D721Med (cell line): Measurements from ENCODE around the gene RCSD1.
"Not testable (repeated sequence)": the region's sequence is repeated elsewhere in the genome, so short reads cannot be mapped to it uniquely, and the experiment has no call there.

Experiments
- DNase-seq: peaks from one replicate; pipeline ENCODE4 v3.0.0; 2011; ENCODE audit warnings: low spot score; ENCODE audit not compliant: insufficient read length
- FAIRE-seq: peaks from 2 replicates; lab custom pipeline; 2011; peaks lifted over from hg19 to GRCh38; lab: Jason Lieb, UNC
- CTCF ChIP-seq: IDR thresholded peaks from 2 replicates; pipeline ENCODE4 v1.5.1; 2012; ENCODE audit warnings: mild to moderate bottlenecking, control low read depth; ENCODE audit not compliant: insufficient read depth; ENCODE audit errors: missing control alignments

RCSD1 gene

GRCh38 chr1:167605576-167605975 lies 24.5 kb upstream of the RCSD1 start:
- FAIRE-seq (no peak), DNase-seq (no peak)
- TF ChIP-seq CTCF, result no peak

- no peak for FAIRE-seq
- no peak for TF ChIP-seq CTCF
- no peak for DNase-seq
Measured at GRCh38 chr1:167611983-167612382, 18.0 kb upstream of the RCSD1 start.

GRCh38 chr1:167612587-167613385 lies 17.2 kb upstream of the RCSD1 start:
- TF ChIP-seq CTCF, result no peak
- DNase-seq (no peak), FAIRE-seq (no peak)

GRCh38 chr1:167613984-167614383 lies 16.0 kb upstream of the RCSD1 start:
- DNase-seq, FAIRE-seq: not testable (repeated sequence)

- FAIRE-seq (no peak), DNase-seq (no peak)
- TF ChIP-seq CTCF, result no peak
Measured at GRCh38 chr1:167614851-167615250, 15.2 kb upstream of the RCSD1 start.

- FAIRE-seq (no peak), DNase-seq (no peak)
- no peak for TF ChIP-seq CTCF
Measured at GRCh38 chr1:167616521-167616920, 13.5 kb upstream of the RCSD1 start.

- FAIRE-seq (no peak), DNase-seq (no peak)
- no peak for TF ChIP-seq CTCF
Measured at GRCh38 chr1:167617153-167618147, 12.6 kb upstream of the RCSD1 start.
